Right lobe of liver (tissue), 6 donors: ENCODE data around the gene UROC1. TPM values are rescaled to one million over a fixed set of nuclear protein-coding genes. Genes with fewer than 3 reads are reported as not detected.

Experiments
- ATAC-seq, 4 donors: fragments of 200-7000 bp; cut with Tn5 transposase; one replicate each; pipeline ENCODE4 v1.9.1; 2020; ENCODE audit warnings: mild to moderate bottlenecking in 4 of 4, moderate library complexity in 4 of 4
- DNase-seq, 3 donors: peaks; one replicate each; pipeline ENCODE4 v3.0.0-alpha.2; 2020
- H3K27ac ChIP-seq, 3 donors: fragments of 200-600 bp; one replicate each; pipeline ENCODE4 v1.8.0; 2022
- H3K27me3 ChIP-seq, 2 donors: fragments of 200-600 bp; one replicate each; pipeline ENCODE4 v1.8.0; 2022
- H3K36me3 ChIP-seq, 4 donors: fragments of 200-600 bp; sonication (generic) in 1 of 4; one replicate each; pipeline versions ENCODE4 v1.5.1 to v1.8.0; 2017 to 2022; ENCODE audit warnings: control low read depth in 1 of 4
- H3K4me1 ChIP-seq, 4 donors: fragments of 200-600 bp; sonication (generic) in 1 of 4; one replicate each; pipeline versions ENCODE4 v1.5.1 to v1.8.0; 2017 to 2022; ENCODE audit warnings: control low read depth in 1 of 4
- H3K4me3 ChIP-seq, 3 donors: fragments of 200-600 bp; one replicate each; pipeline ENCODE4 v1.8.0; 2022
- H3K9me3 ChIP-seq, 4 donors: fragments of 200-600 bp; sonication (generic) in 1 of 4; one replicate each; pipeline versions ENCODE4 v1.5.1 to v1.8.0; 2017 to 2022; ENCODE audit warnings: control low read depth in 1 of 4
- CTCF ChIP-seq, 4 donors: fragments of 200-600 bp in 3 of 4; fragments of 450-650 bp in 1 of 4; IDR thresholded peaks; one replicate each; pipeline versions ENCODE4 v1.5.1 to v1.8.0; 2016 to 2022; ENCODE audit warnings: antibody characterized with exemption in 4 of 4, mild to moderate bottlenecking in 2 of 4
- POLR2A ChIP-seq: fragments of 450-650 bp; IDR thresholded peaks from one replicate; pipeline ENCODE4 v1.6.1; 2017; ENCODE audit warnings: antibody characterized with exemption, mild to moderate bottlenecking
- WGBS: methylation state at CpG from one replicate; pipeline ENCODE4 v1.1.6; 2018; ENCODE audit warnings: low coverage, low lambda C conversion rate; ENCODE audit not compliant: insufficient coverage; ENCODE audit errors: missing lambda C conversion rate; 5-methylcytosine and 5-hydroxymethylcytosine counted together
- intact Hi-C, 2 donors: fragments of 100-400 bp; cut with DNase I; formaldehyde crosslinking; loops; one replicate each; pipeline versions ENCODE4 v1.11.2 to v1.14.1; 2022
- total RNA-seq, 6 experiments: library from RNA; depleted of rRNA in 2 of 6; stranded (reverse); fragments of >200 nt in 2 of 6; fragmentation: NEBNext Ultra II Directional in 3 of 6; extraction: Animal tissue kit (Norgen Biotek cat#: 25700) in 3 of 6; gene quantifications; one replicate each; pipeline versions ENCODE4 v1.1.0 to v1.2.4, GENCODE V29; 2016 to 2023
- donor health status: DM: no; HTN: yes; CAD: no.
- donor health status: DM: no; HTN: no; CAD: no.
- donor health status: DM: no; HTN: no; CAD: no.
- donor health status: DM: no; HTN: yes; CAD: no.
- donor health status: DM: no; HTN: yes; CAD: no.

The UROC1 gene
- total RNA-seq, 6 experiments from 2014 or later = 15.1 to 101 (median 55.8) TPM

GRCh38 chr3:126460381-126460780 lies 57.2 kb downstream of the UROC1 start:
- peaks cover 0 to 51% (median 28%) of the 10 kb centered on the region in 4 donors for H3K36me3 ChIP-seq
- peaks cover 2 to 63% (median 26%) of the 10 kb centered on the region in 4 donors for H3K4me1 ChIP-seq
- TF ChIP-seq CTCF (IDR thresholded peaks at IDR 0.05) = no peak
- no peak for TF ChIP-seq POLR2A
- H3K27me3 ChIP-seq = no peaks in the 10 kb centered on the region
- H3K27ac ChIP-seq = peak overlapping the region; percentile 67 to 82 (median 75)
- peak in 1 of 3 donors; percentile 47 for DNase-seq
- ATAC-seq = no peak
- WGBS = 69% methylated on average over 5 of the region's 7 CpGs
- H3K9me3 ChIP-seq = no peaks in the 10 kb centered on the region
- no peak overlapping the region for H3K4me3 ChIP-seq
- intact Hi-C loops = no loop called here

- WGBS = 35% methylated on average over 5 of the region's 9 CpGs
- DNase-seq (peak in 1 of 3 donors; percentile 42), ATAC-seq (peak; percentile 2 to 31 (median 9))
- Histone ChIP-seq H3K36me3 (peaks cover 0 to 47% (median 24%) of the 10 kb centered on the region in 4 donors), H3K27ac (peak overlapping the region; percentile 67 to 82 (median 75)), H3K4me3 (no peak overlapping the region), H3K9me3 (no peaks in the 10 kb centered on the region), H3K27me3 (no peaks in the 10 kb centered on the region), H3K4me1 (peaks cover 0 to 59% (median 21%) of the 10 kb centered on the region in 4 donors)
- intact Hi-C loops = no loop called here
- TF ChIP-seq POLR2A = no peak
- TF ChIP-seq CTCF (IDR thresholded peaks at IDR 0.05) = no peak
These were observed 57.8 kb downstream of the UROC1 start for GRCh38 chr3:126459763-126460127.

- Histone ChIP-seq H3K4me3 (no peak overlapping the region), H3K36me3 (peaks cover 0 to 52% (median 22%) of the 10 kb centered on the region in 4 donors), H3K27ac (peak overlapping the region; percentile 67 to 82 (median 75)), H3K27me3 (no peaks in the 10 kb centered on the region), H3K4me1 (peaks cover 0 to 54% (median 18%) of the 10 kb centered on the region in 4 donors), H3K9me3 (no peaks in the 10 kb centered on the region)
- peak; percentile 87 to 94 (median 90) for ATAC-seq
- intact Hi-C loops = no loop called here
- TF ChIP-seq POLR2A = no peak
- TF ChIP-seq CTCF (IDR thresholded peaks at IDR 0.05) = no peak
- peak; percentile 64 to 88 (median 83) for DNase-seq
- 30% methylated on average over 7 of the region's 7 CpGs for WGBS
These were observed 58.3 kb downstream of the UROC1 start for GRCh38 chr3:126459111-126459762.

GRCh38 chr3:126456766-126457388 lies 60.7 kb downstream of the UROC1 start:
- H3K4me3 ChIP-seq = no peak overlapping the region
- DNase-seq = peak in 2 of 3 donors; percentile 26 to 33
- no peaks in the 10 kb centered on the region for H3K27me3 ChIP-seq
- no peaks in the 10 kb centered on the region for H3K9me3 ChIP-seq
- peaks cover 3 to 51% (median 18%) of the 10 kb centered on the region in 4 donors for H3K36me3 ChIP-seq
- no peak for ATAC-seq
- no peak for TF ChIP-seq POLR2A
- H3K4me1 ChIP-seq = peaks cover 0 to 34% (median 12%) of the 10 kb centered on the region in 4 donors
- 71% methylated on average over 7 of the region's 12 CpGs for WGBS
- intact Hi-C loops = no loop called here
- no peak overlapping the region for H3K27ac ChIP-seq

GRCh38 chr3:126456211-126456610 lies 61.4 kb downstream of the UROC1 start:
- intact Hi-C loops = no loop called here
- no peak overlapping the region for H3K4me3 ChIP-seq
- H3K9me3 ChIP-seq = no peaks in the 10 kb centered on the region
- peaks cover 0 to 34% (median 10%) of the 10 kb centered on the region in 4 donors for H3K4me1 ChIP-seq
- peaks cover 5 to 51% (median 16%) of the 10 kb centered on the region in 4 donors for H3K36me3 ChIP-seq
- WGBS = 0% methylated on average over 1 of the region's 4 CpGs
- ATAC-seq (no peak), DNase-seq (peak in 1 of 3 donors; percentile 39)
- H3K27ac ChIP-seq = no peak overlapping the region
- TF ChIP-seq POLR2A (no peak), CTCF (IDR thresholded peaks at IDR 0.05) (no peak)
- no peaks in the 10 kb centered on the region for H3K27me3 ChIP-seq
